Measurements from ENCODE around the gene TTC32.
"Not testable (repeated sequence)": the region's sequence is repeated elsewhere in the genome, so short reads cannot be mapped to it uniquely, and the experiment has no call there.

Gene TTC32

DNA sequence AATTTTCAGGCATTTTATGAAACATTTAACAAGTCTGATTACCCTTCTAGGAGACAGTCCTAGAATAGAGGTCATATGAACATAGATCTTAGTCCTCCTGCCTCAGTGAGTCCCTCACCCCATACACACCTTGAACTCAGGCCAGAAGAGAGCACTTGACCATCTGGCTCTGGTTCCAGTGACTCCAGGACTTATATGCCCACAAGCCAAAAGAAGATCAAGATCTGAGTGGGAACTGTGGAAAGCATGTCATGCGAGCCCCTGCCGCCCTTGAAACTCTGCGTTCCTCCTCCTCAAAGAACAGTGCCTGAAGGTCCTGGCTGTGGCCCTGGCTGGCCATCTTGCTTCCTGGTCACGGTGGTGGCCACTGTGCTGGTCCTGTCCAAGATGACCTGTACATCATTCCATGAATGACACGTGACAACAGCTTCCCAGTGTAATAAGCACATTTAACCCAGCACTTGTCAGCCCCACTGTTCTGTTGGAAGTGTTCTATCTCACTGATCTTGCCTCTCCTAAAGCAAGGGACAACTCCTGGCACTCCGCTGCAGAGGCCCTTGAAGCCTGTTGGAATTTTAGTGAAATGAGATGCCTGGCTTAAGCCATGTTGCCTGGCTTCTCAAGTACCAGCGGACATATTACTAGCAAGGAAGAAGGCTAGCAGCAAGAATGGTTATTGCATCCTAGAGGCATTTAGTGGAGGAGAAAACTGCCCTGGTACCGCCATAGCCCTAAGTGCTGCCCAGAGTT is 17.6 kb downstream of the TTC32 start:
- no peak overlapping the region for H3K4me3 ChIP-seq (ENCODE audit: control insufficient read depth, low read depth, low read length)
- TF ChIP-seq CTCF (IDR thresholded peaks at IDR 0.05; ENCODE audit: control insufficient read depth, insufficient read depth, low read depth, low read length, missing control alignments): no peak
- DNase-seq (ENCODE audit: low read depth): no peak

- H3K4me3 ChIP-seq (ENCODE audit: control insufficient read depth, low read depth, low read length): no peak overlapping the region
- DNase-seq (ENCODE audit: low read depth): no peak
- no peak for TF ChIP-seq CTCF (IDR thresholded peaks at IDR 0.05; ENCODE audit: control insufficient read depth, insufficient read depth, low read depth, low read length, missing control alignments)
Measured at GRCh38 chr2:19883486-19883885, 18.3 kb downstream of the TTC32 start.

GRCh38 chr2:19882286-19882685 is 19.5 kb downstream of the TTC32 start:
- TF ChIP-seq CTCF (IDR thresholded peaks at IDR 0.05; ENCODE audit: control insufficient read depth, insufficient read depth, low read depth, low read length, missing control alignments): no peak
- no peak for DNase-seq (ENCODE audit: low read depth)
- H3K4me3 ChIP-seq (ENCODE audit: control insufficient read depth, low read depth, low read length): no peak overlapping the region

DNA sequence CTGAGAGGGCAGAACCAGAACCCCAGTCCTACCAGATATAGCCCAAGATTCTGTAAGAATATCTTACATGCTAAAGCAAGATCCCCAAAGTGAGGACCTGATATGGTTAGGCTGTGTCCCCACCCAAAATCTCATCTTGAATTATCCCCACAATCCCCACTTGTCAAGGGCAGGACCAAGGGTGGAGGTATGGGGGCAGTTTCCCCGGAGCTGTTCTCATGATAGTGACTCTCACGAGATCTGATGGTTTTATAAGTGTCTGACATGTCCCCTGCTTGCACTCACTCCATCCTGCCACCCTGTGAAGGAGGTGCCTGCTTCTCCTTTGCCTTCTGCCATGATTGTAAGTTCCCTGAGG is 19.9 kb downstream of the TTC32 start:
- no peak for TF ChIP-seq CTCF (IDR thresholded peaks at IDR 0.05; ENCODE audit: control insufficient read depth, insufficient read depth, low read depth, low read length, missing control alignments)
- DNase-seq (ENCODE audit: low read depth): no peak
- no peak overlapping the region for H3K4me3 ChIP-seq (ENCODE audit: control insufficient read depth, low read depth, low read length)

DNA sequence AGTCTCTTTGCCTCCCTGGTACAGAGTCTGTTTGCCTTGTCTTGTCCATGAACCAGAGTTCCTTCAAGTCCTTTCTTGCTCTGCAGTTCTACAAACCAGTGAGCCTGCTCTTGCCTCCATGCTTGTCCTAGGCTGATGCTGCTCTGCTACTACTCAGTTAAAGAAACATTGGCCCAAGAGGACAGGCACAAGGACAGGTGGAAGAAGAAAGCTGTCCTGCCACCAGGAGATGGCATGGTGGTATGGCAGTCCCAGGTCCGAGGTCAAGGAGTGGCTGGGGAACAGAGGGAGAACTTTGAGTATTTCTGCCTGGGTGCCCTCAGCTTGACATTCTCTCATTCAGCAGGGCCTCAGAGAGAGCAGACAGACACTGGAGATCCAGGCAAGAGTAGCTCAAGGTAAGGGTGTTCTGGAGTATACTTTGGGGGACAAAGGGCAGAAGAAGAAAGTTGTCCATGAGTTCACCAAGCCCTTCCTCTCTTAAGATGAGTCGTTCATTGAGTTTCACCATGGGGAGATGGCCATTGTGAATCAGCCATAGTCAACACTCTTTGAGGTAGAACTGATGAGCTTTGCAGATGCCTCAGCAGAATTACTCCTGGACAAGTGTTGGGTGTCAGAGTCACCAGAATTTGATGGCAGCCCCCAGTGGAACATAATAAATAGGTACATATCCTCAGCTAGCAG is 20.4 kb downstream of the TTC32 start:
- TF ChIP-seq CTCF (IDR thresholded peaks at IDR 0.05; ENCODE audit: control insufficient read depth, insufficient read depth, low read depth, low read length, missing control alignments): no peak
- no peak for DNase-seq (ENCODE audit: low read depth)
- H3K4me3 ChIP-seq (ENCODE audit: control insufficient read depth, low read depth, low read length): no peak overlapping the region

DNA sequence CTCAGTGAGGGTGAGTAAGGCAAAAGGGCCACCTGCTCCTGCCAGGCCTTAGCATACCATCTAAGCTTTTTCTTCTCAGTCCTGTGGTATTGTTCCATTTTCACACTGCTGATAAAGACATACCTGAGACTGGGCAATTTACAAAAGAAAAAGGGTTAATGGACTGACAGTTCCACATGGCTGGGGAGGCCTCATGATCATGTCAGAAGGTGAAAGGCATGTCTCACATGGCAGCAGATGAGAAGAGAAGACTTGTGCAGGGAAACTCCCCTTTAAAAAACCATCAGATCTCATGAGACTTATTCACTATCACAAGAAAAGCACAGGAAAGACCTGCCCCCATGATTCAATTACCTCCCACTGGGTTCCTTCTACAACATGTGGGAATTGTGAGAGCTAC is 21.6 kb downstream of the TTC32 start:
- not testable (repeated sequence) for H3K4me3 ChIP-seq (ENCODE audit: control insufficient read depth, low read depth, low read length); DNase-seq (ENCODE audit: low read depth)

- H3K4me3 ChIP-seq (ENCODE audit: control insufficient read depth, low read depth, low read length): no peak overlapping the region
- DNase-seq (ENCODE audit: low read depth): no peak
- no peak for TF ChIP-seq CTCF (IDR thresholded peaks at IDR 0.05; ENCODE audit: control insufficient read depth, insufficient read depth, low read depth, low read length, missing control alignments)
Measured at GRCh38 chr2:19879120-19879519, 22.7 kb downstream of the TTC32 start.

Data from AG09309 (cell line).